ENCODE data around the gene TYW3. TPM values are rescaled to one million over a fixed set of nuclear protein-coding genes. Genes with fewer than 3 reads are reported as not detected.
A peak's percentile ranks its signal among the peaks of the same experiment; 100 is the strongest.

Gene TYW3
- total and polyA plus RNA-seq, 2 of the 13 experiments (the other 11 are each of a cell fraction or from before 2014, with no cell fraction given), result 17.6 to 45.8 TPM

GRCh38 chr1:74729741-74730478 is 3.0 kb upstream of the TYW3 start (continued):
- TF ChIP-seq AFF4 (CRISPR knock-in tag; IDR thresholded peaks at IDR 0.05), result no peak
- TF ChIP-seq JUND (CRISPR knock-in tag; IDR thresholded peaks at IDR 0.05), result 0 out of 2 replicates have a peak, but pooled peaks have one; percentile 16
- no peak for TF ChIP-seq ZMYM4 (CRISPR knock-in tag; IDR thresholded peaks at IDR 0.05)
- TF ChIP-seq, protein P1, sequence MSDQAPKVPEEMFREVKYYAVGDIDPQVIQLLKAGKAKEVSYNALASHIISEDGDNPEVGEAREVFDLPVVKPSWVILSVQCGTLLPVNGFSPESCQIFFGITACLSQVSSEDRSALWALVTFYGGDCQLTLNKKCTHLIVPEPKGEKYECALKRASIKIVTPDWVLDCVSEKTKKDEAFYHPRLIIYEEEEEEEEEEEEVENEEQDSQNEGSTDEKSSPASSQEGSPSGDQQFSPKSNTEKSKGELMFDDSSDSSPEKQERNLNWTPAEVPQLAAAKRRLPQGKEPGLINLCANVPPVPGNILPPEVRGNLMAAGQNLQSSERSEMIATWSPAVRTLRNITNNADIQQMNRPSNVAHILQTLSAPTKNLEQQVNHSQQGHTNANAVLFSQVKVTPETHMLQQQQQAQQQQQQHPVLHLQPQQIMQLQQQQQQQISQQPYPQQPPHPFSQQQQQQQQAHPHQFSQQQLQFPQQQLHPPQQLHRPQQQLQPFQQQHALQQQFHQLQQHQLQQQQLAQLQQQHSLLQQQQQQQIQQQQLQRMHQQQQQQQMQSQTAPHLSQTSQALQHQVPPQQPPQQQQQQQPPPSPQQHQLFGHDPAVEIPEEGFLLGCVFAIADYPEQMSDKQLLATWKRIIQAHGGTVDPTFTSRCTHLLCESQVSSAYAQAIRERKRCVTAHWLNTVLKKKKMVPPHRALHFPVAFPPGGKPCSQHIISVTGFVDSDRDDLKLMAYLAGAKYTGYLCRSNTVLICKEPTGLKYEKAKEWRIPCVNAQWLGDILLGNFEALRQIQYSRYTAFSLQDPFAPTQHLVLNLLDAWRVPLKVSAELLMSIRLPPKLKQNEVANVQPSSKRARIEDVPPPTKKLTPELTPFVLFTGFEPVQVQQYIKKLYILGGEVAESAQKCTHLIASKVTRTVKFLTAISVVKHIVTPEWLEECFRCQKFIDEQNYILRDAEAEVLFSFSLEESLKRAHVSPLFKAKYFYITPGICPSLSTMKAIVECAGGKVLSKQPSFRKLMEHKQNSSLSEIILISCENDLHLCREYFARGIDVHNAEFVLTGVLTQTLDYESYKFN (CRISPR knock-in tag; conservative IDR thresholded peaks at IDR 0.05), result peak; percentile 25; the same call in 1 of the 2 replicates
- no peak for TF ChIP-seq HOXA9 (CRISPR knock-in tag; IDR thresholded peaks at IDR 0.05; ENCODE audit: borderline replicate concordance)
- TF ChIP-seq MLX (CRISPR knock-in tag; IDR thresholded peaks at IDR 0.05), result peak; percentile 66
- TF ChIP-seq HOMEZ (CRISPR knock-in tag; IDR thresholded peaks at IDR 0.05; ENCODE audit: low read depth), result peak; percentile 85
- TF ChIP-seq GATAD1 (CRISPR knock-in tag; IDR thresholded peaks at IDR 0.05), result 0 out of 2 replicates have a peak, but pooled peaks have one; percentile 29
- no peak for TF ChIP-seq MTA3 (CRISPR knock-in tag; IDR thresholded peaks at IDR 0.05)
- no peak for TF ChIP-seq NFKB2 (CRISPR knock-in tag; IDR thresholded peaks at IDR 0.05; ENCODE audit: borderline replicate concordance)
- TF ChIP-seq, protein P2, sequence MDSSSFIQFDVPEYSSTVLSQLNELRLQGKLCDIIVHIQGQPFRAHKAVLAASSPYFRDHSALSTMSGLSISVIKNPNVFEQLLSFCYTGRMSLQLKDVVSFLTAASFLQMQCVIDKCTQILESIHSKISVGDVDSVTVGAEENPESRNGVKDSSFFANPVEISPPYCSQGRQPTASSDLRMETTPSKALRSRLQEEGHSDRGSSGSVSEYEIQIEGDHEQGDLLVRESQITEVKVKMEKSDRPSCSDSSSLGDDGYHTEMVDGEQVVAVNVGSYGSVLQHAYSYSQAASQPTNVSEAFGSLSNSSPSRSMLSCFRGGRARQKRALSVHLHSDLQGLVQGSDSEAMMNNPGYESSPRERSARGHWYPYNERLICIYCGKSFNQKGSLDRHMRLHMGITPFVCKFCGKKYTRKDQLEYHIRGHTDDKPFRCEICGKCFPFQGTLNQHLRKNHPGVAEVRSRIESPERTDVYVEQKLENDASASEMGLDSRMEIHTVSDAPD (CRISPR knock-in tag; IDR thresholded peaks at IDR 0.05), result no peak
- no peak for TF ChIP-seq SYNCRIP (IDR thresholded peaks at IDR 0.05; ENCODE audit: insufficient read depth, low read depth, low read length)
- TF ChIP-seq NR2F6 (IDR thresholded peaks at IDR 0.05), result 0 out of 2 replicates have a peak, but pooled peaks have one; percentile 28
- TF ChIP-seq NR2F6 (CRISPR knock-in tag; IDR thresholded peaks at IDR 0.05), result peak; percentile 16; the same call in 1 of the 2 replicates
- no peak for TF ChIP-seq NKX3-1 (CRISPR knock-in tag; IDR thresholded peaks at IDR 0.05)
- no peak for TF ChIP-seq ZNF883 (CRISPR knock-in tag; IDR thresholded peaks at IDR 0.05; ENCODE audit: not compliant biosample characterization)
- no peak for TF ChIP-seq ZNF234 (CRISPR knock-in tag; conservative IDR thresholded peaks at IDR 0.05)

All from HepG2 (cell line).